ENCODE measurements around the gene PNRC1.
"Not testable (repeated sequence)": the region's sequence is repeated elsewhere in the genome, so short reads cannot be mapped to it uniquely, and the experiment has no call there.

DNA sequence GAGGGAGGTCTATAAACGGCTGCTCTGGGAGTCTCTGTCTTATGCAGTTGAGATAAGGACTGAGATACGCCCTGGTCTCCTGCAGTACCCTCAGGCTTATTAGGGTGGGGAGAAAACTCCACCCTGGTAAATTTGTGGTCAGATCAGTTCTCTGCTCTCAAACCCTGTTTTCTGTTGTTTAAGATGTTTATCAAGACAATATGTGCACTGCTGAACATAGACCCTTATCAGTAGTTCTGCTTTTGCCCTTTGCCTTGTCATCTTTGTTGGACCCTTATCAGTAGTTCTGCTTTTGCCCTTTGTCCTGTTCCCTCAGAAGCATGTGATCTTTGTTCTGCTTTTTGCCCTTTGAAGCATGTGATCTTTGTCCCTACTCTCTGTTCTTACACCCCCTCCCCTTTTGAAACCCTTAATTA is 47.7 kb downstream of the PNRC1 start:
- TF ChIP-seq CTCF (conservative IDR thresholded peaks at IDR 0.05; ENCODE audit: low read depth in 2 of 2); EZH2 (IDR thresholded peaks at IDR 0.05; ENCODE audit: low read depth, unreplicated experiment); REST (IDR thresholded peaks at IDR 0.05; ENCODE audit: unreplicated experiment); EZH2phosphoT487 (IDR thresholded peaks at IDR 0.05; ENCODE audit: unreplicated experiment); STAT1 (IDR thresholded peaks at IDR 0.05; ENCODE audit: unreplicated experiment); POLR2AphosphoS5 (IDR thresholded peaks at IDR 0.05; ENCODE audit: low read depth); CREB1 (CRISPR knock-in tag; IDR thresholded peaks at IDR 0.05; ENCODE audit: low read depth); JUNB (IDR thresholded peaks at IDR 0.05; ENCODE audit: unreplicated experiment); ZNF331 (CRISPR knock-in tag; IDR thresholded peaks at IDR 0.05; ENCODE audit: low read depth); ZNF114 (CRISPR knock-in tag; IDR thresholded peaks at IDR 0.05): not testable (repeated sequence)
- TF ChIP-seq, protein P1, sequence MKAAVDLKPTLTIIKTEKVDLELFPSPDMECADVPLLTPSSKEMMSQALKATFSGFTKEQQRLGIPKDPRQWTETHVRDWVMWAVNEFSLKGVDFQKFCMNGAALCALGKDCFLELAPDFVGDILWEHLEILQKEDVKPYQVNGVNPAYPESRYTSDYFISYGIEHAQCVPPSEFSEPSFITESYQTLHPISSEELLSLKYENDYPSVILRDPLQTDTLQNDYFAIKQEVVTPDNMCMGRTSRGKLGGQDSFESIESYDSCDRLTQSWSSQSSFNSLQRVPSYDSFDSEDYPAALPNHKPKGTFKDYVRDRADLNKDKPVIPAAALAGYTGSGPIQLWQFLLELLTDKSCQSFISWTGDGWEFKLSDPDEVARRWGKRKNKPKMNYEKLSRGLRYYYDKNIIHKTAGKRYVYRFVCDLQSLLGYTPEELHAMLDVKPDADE (IDR thresholded peaks at IDR 0.05) = not testable (repeated sequence)
- TF ChIP-seq, protein P2, sequence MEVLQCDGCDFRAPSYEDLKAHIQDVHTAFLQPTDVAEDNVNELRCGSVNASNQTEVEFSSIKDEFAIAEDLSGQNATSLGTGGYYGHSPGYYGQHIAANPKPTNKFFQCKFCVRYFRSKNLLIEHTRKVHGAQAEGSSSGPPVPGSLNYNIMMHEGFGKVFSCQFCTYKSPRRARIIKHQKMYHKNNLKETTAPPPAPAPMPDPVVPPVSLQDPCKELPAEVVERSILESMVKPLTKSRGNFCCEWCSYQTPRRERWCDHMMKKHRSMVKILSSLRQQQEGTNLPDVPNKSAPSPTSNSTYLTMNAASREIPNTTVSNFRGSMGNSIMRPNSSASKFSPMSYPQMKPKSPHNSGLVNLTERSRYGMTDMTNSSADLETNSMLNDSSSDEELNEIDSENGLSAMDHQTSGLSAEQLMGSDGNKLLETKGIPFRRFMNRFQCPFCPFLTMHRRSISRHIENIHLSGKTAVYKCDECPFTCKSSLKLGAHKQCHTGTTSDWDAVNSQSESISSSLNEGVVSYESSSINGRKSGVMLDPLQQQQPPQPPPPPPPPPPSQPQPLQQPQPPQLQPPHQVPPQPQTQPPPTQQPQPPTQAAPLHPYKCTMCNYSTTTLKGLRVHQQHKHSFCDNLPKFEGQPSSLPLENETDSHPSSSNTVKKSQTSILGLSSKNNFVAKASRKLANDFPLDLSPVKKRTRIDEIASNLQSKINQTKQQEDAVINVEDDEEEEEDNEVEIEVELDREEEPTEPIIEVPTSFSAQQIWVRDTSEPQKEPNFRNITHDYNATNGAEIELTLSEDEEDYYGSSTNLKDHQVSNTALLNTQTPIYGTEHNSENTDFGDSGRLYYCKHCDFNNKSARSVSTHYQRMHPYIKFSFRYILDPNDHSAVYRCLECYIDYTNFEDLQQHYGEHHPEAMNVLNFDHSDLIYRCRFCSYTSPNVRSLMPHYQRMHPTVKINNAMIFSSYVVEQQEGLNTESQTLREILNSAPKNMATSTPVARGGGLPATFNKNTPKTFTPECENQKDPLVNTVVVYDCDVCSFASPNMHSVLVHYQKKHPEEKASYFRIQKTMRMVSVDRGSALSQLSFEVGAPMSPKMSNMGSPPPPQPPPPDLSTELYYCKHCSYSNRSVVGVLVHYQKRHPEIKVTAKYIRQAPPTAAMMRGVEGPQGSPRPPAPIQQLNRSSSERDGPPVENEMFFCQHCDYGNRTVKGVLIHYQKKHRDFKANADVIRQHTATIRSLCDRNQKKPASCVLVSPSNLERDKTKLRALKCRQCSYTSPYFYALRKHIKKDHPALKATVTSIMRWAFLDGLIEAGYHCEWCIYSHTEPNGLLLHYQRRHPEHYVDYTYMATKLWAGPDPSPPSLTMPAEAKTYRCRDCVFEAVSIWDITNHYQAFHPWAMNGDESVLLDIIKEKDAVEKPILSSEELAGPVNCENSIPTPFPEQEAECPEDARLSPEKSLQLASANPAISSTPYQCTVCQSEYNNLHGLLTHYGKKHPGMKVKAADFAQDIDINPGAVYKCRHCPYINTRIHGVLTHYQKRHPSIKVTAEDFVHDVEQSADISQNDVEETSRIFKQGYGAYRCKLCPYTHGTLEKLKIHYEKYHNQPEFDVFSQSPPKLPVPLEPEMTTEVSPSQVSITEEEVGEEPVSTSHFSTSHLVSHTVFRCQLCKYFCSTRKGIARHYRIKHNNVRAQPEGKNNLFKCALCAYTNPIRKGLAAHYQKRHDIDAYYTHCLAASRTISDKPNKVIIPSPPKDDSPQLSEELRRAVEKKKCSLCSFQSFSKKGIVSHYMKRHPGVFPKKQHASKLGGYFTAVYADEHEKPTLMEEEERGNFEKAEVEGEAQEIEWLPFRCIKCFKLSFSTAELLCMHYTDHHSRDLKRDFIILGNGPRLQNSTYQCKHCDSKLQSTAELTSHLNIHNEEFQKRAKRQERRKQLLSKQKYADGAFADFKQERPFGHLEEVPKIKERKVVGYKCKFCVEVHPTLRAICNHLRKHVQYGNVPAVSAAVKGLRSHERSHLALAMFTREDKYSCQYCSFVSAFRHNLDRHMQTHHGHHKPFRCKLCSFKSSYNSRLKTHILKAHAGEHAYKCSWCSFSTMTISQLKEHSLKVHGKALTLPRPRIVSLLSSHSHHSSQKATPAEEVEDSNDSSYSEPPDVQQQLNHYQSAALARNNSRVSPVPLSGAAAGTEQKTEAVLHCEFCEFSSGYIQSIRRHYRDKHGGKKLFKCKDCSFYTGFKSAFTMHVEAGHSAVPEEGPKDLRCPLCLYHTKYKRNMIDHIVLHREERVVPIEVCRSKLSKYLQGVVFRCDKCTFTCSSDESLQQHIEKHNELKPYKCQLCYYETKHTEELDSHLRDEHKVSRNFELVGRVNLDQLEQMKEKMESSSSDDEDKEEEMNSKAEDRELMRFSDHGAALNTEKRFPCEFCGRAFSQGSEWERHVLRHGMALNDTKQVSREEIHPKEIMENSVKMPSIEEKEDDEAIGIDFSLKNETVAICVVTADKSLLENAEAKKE (CRISPR knock-in tag; IDR thresholded peaks at IDR 0.05) = not testable (repeated sequence)

Data from GM23338 (cell line).